GM18505 (cell line): ENCODE results near the gene PEX19.
"Not testable (repeated sequence)": the region's sequence is repeated elsewhere in the genome, so short reads cannot be mapped to it uniquely, and the experiment has no call there.

Experiments used
- ATAC-seq: cut with Tn5 transposase; IDR thresholded peaks from one replicate; pipeline ENCODE4 v1.9.1; 2021; ENCODE audit not compliant: unreplicated experiment
- POLR2A ChIP-seq: IDR thresholded peaks from 4 replicates; pipeline ENCODE4 v1.6.1; 2011; ENCODE audit warnings: borderline replicate concordance; ENCODE audit not compliant: insufficient read depth, insufficient read length; ENCODE audit errors: extremely low read depth

Gene PEX19

GRCh38 chr1:160293020-160293968 is 8.4 kb upstream of the PEX19 start:
- no peak for ATAC-seq
- TF ChIP-seq POLR2A = no peak

GRCh38 chr1:160291248-160292220 is 6.6 kb upstream of the PEX19 start:
- TF ChIP-seq POLR2A = no peak
- no peak for ATAC-seq

GRCh38 chr1:160287769-160288168 is 2.8 kb upstream of the PEX19 start:
- not testable (repeated sequence) for ATAC-seq

GRCh38 chr1:160285506-160285905 is 573 bp upstream of the PEX19 start:
- no peak for ATAC-seq
- no peak for TF ChIP-seq POLR2A

GRCh38 chr1:160284220-160284781 is 632 bp downstream of the PEX19 start:
- TF ChIP-seq POLR2A = no peak
- no peak for ATAC-seq

- ATAC-seq = no peak
- TF ChIP-seq POLR2A = no peak
These were observed 2.1 kb downstream of the PEX19 start for GRCh38 chr1:160282807-160283206.

GRCh38 chr1:160277987-160278386 is 6.9 kb downstream of the PEX19 start:
- no peak for ATAC-seq
- no peak for TF ChIP-seq POLR2A

GRCh38 chr1:160277330-160277729 is 7.6 kb downstream of the PEX19 start:
- TF ChIP-seq POLR2A = no peak
- ATAC-seq = no peak

GRCh38 chr1:160271025-160271424 is 13.9 kb downstream of the PEX19 start:
- no peak for TF ChIP-seq POLR2A
- no peak for ATAC-seq

- no peak for ATAC-seq
These were observed 17.5 kb downstream of the PEX19 start for GRCh38 chr1:160267284-160267991.

GRCh38 chr1:160264795-160265307 is 20.1 kb downstream of the PEX19 start:
- ATAC-seq = no peak

More at GRCh38 chr1:160267284-160267991, 17.5 kb downstream of the PEX19 start:
- no peak for TF ChIP-seq POLR2A

More at GRCh38 chr1:160264795-160265307, 20.1 kb downstream of the PEX19 start:
- TF ChIP-seq POLR2A = no peak
